B cell (primary cell): Measurements from ENCODE around the gene CAPN12.

Experiments
- CTCF ChIP-seq: fragments of 200-600 bp; IDR thresholded peaks from one replicate; pipeline ENCODE4 v1.8.0; 2022; ENCODE audit warnings: antibody characterized with exemption, mild to moderate bottlenecking
- EZH2 ChIP-seq: IDR thresholded peaks from 2 replicates; pipeline ENCODE4 v1.6.1; 2012; ENCODE audit warnings: borderline replicate concordance, low read depth, mild to moderate bottlenecking, moderate library complexity, low read length; ENCODE audit not compliant: insufficient read depth, poor library complexity, severe bottlenecking

- TF ChIP-seq CTCF (no peak), EZH2 (no peak)
These were observed 44.5 kb downstream of the CAPN12 start for GRCh38 chr19:38699647-38700349.
